ENCODE data around the gene PUM1.
A peak's percentile ranks its signal among the peaks of the same experiment; 100 is the strongest.
"Not testable (repeated sequence)": the region's sequence is repeated elsewhere in the genome, so short reads cannot be mapped to it uniquely, and the experiment has no call there.

Gene PUM1

GRCh38 chr1:30964706-30965105 is 100.8 kb downstream of the PUM1 start:
- no peak for DNase-seq

DNA sequence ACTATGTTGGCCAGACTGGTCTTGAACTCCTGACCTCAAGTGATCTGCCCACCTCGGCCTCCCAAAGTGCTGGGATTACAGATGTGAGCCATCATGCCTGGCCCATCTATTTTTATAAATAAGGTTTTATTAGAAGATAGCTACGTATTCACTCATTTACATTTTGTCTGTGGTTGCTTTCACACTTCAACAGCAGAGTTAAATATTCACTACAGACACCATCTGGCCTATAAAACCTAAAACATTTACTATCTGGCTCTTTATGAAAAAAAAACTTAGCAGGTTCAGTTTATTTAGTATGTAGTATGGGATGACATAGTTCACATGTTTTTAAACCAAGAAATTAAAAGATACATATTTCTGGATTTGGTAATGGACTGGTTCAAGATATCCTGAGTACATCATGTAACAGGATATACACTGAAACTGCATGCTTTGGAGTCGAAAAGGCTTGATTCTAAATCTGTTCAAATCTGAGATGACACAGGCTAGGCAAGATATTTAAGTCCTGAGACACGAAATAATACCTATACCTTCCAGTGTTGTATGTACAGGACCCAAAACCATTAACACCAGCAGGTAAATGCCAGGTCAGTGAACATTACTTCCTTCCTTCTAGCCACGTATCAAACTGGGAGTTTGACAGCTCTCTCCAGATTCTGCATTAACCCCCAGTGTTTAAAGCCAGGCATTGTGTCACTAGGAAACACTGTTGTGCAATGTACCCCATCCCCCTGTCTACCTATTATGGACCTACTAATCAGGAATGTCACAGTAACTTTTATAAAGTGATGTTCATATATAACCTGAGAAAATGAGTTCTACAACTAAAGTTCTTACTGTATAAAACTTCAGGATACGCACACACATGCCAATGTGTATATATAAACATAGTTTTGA is 102.7 kb downstream of the PUM1 start:
- DNase-seq, result no peak

DNA sequence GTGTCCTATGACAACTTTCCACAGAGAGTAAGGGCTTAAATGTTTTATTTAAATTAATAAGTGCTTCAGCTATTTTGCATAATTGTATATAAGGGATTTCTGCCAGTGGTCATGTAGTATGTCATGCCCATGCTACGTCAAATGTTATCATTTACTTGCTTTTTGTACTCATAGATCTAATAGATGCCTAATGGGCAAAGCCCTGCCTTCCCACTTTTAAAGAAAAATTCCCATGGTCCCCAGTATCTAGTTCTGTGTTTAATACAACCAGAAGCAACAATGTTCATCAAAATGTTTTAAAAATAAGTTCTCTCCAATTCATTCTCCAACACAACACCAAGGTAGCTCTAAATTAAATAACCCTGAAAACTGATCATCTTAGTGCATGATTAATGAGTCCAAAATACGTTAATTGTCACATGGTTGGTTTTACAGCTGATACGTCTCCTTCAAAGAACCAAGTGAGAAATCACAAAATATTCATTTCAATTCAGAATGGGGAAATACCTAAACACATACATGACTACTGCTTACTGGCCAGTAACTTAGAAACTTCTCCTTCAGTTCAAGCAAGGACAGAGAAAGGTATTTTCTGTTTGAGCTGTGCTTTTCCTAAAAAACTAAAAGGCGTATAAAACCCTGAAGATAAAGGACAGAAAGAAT is 107.8 kb downstream of the PUM1 start:
- no peak for DNase-seq

- no peak for DNase-seq
These were observed 110.0 kb downstream of the PUM1 start for GRCh38 chr1:30955448-30956015.

- no peak for DNase-seq
These were observed 111.8 kb downstream of the PUM1 start for GRCh38 chr1:30953685-30954084.

GRCh38 chr1:30952098-30952497 is 113.4 kb downstream of the PUM1 start:
- peak in 19 of 56 donors; percentile 6 to 48 (median 22) for DNase-seq

DNA sequence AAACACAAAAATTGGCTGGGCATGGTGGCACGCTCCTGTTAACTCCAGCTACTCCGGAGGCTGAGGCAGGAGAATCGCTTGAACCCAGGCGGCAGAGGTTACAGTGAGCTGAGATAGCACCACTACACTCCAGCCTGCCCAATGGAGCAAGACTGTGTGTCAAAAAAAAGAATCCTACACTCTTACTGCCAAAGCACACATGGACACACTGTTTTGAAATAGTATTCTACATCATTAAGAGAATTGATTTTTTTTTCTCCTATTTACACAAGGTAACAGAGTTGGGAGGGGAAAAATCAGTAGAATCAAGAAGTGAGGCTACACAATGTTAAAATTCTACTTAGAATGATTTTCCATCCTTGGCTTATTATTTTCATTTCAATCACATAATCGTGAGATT is 114.8 kb downstream of the PUM1 start:
- no peak for DNase-seq

GRCh38 chr1:30950053-30950452 is 115.5 kb downstream of the PUM1 start:
- no peak for DNase-seq

DNA sequence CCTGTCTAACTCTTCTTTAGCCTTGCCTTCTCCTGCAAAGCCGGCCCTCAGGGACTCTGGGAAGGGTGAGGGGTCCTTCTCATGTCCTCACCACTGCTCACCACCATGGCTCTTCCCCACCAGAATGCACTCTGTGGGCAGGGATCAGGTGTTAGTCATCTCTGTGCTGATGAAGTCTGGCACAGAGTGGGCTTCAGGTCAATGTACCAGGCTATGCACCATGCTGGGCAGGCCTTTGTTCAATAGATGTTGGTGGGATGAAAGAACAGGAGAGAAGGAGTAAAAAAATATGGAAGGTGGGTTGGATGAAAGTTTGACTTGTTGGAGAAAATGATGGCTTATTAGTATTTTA is 116.1 kb downstream of the PUM1 start:
- DNase-seq, result not testable (repeated sequence)

DNA sequence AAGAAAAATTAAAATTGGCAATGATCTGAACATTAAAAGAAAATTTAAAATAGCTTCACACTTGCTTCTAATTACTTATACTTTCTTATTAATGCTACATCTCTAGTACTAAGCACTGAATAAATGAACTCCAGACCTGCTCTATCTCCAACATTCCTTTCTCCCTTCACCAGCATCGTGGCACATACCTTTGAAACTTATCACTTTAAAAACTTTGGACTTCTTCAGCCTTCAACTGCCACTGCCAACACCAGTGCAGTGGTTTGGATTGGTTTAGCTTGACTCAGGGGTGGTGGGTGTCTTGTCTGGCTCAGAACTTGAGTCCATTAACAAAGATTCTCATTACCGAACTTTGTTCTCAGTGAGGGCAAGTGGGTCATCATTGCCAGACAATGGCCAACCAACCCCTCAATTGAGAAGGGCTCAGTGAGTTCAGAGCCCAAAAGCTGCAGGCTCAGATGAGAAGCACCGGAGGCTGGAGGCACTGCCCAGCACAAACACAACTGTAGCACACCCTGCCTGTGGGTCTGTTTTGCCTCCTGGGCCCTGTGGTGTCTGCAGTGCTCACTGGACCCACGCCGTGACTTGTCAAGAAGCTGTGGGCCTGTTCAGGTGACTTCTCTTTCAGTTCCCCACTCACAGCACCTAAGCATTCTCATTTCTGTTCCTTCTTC is 116.6 kb downstream of the PUM1 start:
- not testable (repeated sequence) for DNase-seq

- DNase-seq, result no peak
These were observed 117.2 kb downstream of the PUM1 start for GRCh38 chr1:30948278-30948677.

GRCh38 chr1:30947212-30947611 is 118.3 kb downstream of the PUM1 start:
- DNase-seq, result no peak

DNA sequence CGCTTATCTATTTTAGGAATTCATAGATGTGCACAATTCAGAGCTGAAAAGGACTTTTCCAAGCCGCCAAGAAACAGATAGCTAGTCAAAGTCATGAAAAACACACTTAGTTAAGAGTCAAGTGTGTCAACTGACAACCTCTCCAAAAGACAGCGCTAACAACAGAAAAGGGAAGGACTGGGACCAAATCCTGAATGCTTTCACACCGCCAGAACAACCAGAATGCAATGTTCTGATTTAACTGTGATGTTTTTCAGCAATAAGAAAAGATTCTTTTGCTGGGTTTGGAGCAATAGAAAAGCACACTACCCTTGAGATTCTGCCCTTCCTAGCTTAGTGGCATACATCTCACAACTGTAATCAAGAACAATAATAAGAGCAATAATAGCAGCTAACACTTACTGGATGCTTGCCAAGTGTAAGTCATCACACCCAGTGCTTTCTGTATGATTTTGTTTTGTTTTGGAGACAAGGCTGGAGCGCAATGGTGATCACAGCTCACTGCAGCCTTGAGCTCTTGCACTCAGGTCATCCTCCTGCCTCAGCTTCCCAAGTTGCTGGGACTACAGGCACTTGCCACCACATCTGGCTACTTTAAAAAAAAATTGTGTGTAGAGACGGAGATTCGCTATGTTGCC is 123.1 kb downstream of the PUM1 start:
- no peak for DNase-seq

DNA sequence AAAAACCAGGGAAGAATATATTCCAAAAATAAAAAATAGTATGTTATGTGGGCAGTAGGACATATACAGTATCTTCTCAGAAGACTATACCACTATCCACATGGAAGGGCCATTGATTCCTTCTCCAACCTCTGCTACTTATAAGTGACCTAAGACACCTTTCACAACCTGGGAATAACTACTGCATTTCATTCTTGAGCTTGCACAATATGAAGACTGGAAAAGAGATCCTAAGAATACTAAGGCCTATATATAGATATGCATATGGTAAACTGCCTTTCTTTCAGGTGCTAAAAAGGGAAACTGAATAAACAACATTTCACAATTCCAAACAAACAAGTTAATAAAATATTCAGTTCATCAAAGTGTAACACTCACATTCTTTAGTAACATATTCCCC is 125.0 kb downstream of the PUM1 start:
- DNase-seq, result no peak

- DNase-seq, result no peak
These were observed 128.9 kb downstream of the PUM1 start for GRCh38 chr1:30936541-30937171.

DNA sequence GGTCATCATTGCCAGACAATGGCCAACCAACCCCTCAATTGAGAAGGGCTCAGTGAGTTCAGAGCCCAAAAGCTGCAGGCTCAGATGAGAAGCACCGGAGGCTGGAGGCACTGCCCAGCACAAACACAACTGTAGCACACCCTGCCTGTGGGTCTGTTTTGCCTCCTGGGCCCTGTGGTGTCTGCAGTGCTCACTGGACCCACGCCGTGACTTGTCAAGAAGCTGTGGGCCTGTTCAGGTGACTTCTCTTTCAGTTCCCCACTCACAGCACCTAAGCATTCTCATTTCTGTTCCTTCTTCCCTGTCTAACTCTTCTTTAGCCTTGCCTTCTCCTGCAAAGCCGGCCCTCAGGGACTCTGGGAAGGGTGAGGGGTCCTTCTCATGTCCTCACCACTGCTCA is 129.8 kb downstream of the PUM1 start:
- not testable (repeated sequence) for DNase-seq

GRCh38 chr1:30934613-30935012 is 130.9 kb downstream of the PUM1 start:
- DNase-seq, result no peak

- DNase-seq, result no peak
These were observed 131.7 kb downstream of the PUM1 start for GRCh38 chr1:30933874-30934252.

GRCh38 chr1:30930631-30931173 is 134.8 kb downstream of the PUM1 start:
- no peak for DNase-seq

- no peak for DNase-seq
These were observed 135.5 kb downstream of the PUM1 start for GRCh38 chr1:30929944-30930525.
